Astrocyte (in vitro differentiated cells and primary cell): ENCODE results near the gene PRMT9.

Experiments used
- EZH2 ChIP-seq: IDR thresholded peaks from 2 replicates; pipeline ENCODE4 v1.6.1; 2012; ENCODE audit warnings: mild to moderate bottlenecking, low read length, inconsistent platforms; ENCODE audit not compliant: insufficient read depth
- TF ChIP-seq, protein P1 (sequence below): IDR thresholded peaks from 2 replicates; pipeline ENCODE4 v1.5.1; 2011; ENCODE audit warnings: low read depth, mild to moderate bottlenecking, inconsistent platforms, low read length, moderate library complexity; ENCODE audit not compliant: insufficient read depth

DNA sequence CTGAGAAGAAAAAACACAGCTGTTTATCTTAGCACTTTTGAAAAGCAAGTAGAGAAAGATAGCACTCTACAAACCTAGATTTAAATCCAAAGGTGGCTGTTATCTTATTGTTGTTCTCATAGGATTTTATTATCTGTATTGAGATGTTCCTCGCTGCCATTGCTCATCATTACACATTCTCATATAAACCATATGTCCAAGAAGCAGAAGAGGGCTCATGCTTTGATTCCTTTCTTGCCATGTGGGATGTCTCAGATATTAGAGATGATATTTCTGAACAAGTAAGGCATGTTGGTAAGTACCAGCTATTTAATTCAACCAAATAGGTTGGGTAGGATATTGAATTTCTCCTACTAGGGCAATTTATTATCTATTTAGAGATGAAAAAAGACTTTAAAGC, 50.3 kb downstream of the PRMT9 start:
- TF ChIP-seq EZH2 = no peak
- TF ChIP-seq, protein P1, sequence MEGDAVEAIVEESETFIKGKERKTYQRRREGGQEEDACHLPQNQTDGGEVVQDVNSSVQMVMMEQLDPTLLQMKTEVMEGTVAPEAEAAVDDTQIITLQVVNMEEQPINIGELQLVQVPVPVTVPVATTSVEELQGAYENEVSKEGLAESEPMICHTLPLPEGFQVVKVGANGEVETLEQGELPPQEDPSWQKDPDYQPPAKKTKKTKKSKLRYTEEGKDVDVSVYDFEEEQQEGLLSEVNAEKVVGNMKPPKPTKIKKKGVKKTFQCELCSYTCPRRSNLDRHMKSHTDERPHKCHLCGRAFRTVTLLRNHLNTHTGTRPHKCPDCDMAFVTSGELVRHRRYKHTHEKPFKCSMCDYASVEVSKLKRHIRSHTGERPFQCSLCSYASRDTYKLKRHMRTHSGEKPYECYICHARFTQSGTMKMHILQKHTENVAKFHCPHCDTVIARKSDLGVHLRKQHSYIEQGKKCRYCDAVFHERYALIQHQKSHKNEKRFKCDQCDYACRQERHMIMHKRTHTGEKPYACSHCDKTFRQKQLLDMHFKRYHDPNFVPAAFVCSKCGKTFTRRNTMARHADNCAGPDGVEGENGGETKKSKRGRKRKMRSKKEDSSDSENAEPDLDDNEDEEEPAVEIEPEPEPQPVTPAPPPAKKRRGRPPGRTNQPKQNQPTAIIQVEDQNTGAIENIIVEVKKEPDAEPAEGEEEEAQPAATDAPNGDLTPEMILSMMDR = no peak
